Cardiac fibroblast (primary cell): ENCODE measurements around the gene U2AF1L4.
"Not testable (repeated sequence)": the region's sequence is repeated elsewhere in the genome, so short reads cannot be mapped to it uniquely, and the experiment has no call there.

Experiments
- DNase-seq, 2 donors: peaks; one replicate each; pipeline versions ENCODE4 v3.0.0 to v3.0.0-alpha.2; 2010; ENCODE audit warnings: low read depth in 2 of 2
- H3K4me3 ChIP-seq, 2 donors: replicated peaks in 1 of 2; 1 replicate in 1 of 2; 2 replicates in 1 of 2; pipeline ENCODE4 v1.5.1; 2011; ENCODE audit warnings: low read depth in 2 of 2, low read length in 2 of 2, mild to moderate bottlenecking in 2 of 2, moderate library complexity in 1 of 2
- TF ChIP-seq, protein P1 (sequence below): IDR thresholded peaks from one replicate; pipeline ENCODE4 v1.5.1; 2011; ENCODE audit warnings: low read depth, mild to moderate bottlenecking, low read length, inconsistent platforms

Gene U2AF1L4

DNA sequence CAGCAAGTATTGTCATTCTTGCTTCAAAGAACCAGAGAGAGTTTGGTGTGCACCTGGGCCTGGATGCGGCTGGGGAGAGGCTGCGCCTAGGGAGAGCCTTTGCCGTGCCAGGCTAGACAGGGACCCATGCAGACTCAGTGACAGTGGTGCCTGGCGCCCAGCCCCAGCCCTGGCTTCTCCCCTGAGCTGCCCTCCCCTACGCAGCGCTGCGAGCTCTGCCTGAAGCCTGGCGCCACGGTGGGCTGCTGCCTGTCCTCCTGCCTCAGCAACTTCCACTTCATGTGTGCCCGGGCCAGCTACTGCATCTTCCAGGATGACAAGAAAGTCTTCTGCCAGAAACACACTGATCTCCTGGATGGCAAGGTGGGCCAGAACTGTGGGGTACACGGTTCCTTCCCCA is 15.5 kb downstream of the U2AF1L4 start:
- DNase-seq, result no peak
- H3K4me3 ChIP-seq, result no peak overlapping the region
- TF ChIP-seq, protein P1, sequence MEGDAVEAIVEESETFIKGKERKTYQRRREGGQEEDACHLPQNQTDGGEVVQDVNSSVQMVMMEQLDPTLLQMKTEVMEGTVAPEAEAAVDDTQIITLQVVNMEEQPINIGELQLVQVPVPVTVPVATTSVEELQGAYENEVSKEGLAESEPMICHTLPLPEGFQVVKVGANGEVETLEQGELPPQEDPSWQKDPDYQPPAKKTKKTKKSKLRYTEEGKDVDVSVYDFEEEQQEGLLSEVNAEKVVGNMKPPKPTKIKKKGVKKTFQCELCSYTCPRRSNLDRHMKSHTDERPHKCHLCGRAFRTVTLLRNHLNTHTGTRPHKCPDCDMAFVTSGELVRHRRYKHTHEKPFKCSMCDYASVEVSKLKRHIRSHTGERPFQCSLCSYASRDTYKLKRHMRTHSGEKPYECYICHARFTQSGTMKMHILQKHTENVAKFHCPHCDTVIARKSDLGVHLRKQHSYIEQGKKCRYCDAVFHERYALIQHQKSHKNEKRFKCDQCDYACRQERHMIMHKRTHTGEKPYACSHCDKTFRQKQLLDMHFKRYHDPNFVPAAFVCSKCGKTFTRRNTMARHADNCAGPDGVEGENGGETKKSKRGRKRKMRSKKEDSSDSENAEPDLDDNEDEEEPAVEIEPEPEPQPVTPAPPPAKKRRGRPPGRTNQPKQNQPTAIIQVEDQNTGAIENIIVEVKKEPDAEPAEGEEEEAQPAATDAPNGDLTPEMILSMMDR, result no peak

DNA sequence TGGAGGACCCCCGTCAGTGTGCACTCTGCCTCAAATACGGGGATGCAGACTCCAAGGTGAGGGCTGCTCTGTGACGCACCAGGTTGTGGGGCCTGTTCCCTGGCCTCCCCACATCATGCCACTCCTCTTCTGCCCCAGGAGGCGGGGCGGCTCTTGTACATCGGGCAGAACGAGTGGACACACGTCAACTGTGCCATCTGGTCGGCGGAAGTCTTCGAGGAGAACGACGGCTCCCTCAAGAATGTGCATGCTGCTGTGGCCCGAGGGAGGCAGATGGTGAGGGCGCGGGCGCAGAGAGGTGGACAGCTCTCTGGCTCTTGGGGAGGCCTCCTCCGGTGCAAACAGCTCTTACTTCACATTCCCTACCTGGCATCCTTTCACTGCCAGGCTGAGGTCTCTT is 16.2 kb downstream of the U2AF1L4 start:
- no peak for DNase-seq
- TF ChIP-seq, protein P1, result no peak
- H3K4me3 ChIP-seq, result no peak overlapping the region

DNA sequence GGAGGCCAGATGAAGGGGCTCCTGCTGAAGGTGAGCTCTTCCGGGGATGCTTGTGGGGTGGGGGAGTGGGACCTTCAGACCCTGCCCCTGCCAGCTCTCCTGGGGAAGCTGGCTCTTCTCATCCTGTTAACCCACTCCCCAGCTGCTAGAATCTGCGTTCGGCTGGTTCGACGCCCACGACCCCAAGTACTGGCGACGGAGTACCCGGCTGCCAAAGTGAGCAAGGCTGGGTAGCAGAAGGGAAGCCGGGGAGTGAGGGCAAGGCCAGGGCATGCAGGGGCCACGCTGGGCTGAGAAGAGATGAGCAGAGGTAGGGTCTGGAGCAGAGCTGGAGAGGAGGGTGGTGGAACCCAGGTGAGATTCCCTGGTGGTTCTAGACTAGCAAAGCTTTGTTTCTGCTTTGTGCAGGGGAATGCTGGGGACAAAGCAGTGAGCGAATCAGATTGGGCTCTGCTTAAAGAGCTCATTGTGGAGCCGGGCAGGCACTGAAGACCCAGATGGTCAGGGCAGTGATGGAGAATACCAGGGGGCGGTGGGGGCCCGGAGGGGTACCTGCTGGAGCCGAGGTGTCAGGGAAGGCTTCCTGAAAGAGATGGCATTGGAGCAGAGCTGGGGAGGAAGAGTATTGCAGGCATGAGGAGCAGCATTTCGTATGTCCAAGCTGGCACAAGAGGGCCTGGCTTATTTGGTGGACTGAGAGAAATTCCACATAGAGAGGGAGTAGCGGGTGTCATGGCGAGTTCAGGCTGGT is 17.1 kb downstream of the U2AF1L4 start:
- TF ChIP-seq, protein P1, result no peak
- DNase-seq, result no peak
- no peak overlapping the region for H3K4me3 ChIP-seq

DNA sequence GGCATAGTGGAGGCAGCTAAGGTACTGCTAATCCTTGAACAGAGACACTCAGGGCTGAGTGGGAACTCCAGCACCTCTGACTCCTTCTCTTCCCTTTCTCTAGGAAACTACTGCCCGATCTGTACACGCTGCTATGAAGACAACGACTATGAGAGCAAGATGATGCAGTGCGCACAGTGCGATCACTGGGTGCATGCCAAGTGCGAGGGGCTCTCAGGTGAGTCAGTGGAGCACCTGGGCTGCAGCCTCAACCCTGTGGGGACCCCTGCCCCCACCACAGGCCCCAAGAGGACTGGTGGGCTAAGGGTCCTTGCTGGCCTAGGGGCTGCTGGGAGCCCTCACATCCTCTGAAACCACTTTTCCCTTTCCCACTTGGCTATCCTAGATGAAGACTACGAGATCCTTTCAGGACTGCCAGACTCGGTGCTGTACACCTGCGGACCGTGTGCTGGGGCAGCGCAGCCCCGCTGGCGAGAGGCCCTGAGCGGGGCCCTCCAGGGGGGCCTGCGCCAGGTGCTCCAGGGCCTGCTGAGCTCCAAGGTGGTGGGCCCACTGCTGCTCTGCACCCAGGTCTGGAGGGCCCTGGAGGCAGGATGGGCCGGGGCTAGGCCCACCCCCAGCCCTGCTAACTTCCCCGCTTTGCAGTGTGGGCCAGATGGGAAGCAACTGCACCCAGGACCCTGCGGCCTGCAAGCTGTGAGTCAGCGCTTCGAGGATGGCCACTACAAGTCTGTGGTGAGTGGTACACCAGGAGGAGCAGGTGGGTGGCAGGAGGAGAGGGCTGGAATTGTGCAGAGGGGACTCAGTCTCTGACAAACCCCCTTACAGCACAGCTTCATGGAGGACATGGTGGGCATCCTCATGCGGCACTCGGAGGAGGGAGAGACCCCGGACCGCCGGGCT is 17.9 kb downstream of the U2AF1L4 start:
- TF ChIP-seq, protein P1, result no peak
- no peak for DNase-seq

DNA sequence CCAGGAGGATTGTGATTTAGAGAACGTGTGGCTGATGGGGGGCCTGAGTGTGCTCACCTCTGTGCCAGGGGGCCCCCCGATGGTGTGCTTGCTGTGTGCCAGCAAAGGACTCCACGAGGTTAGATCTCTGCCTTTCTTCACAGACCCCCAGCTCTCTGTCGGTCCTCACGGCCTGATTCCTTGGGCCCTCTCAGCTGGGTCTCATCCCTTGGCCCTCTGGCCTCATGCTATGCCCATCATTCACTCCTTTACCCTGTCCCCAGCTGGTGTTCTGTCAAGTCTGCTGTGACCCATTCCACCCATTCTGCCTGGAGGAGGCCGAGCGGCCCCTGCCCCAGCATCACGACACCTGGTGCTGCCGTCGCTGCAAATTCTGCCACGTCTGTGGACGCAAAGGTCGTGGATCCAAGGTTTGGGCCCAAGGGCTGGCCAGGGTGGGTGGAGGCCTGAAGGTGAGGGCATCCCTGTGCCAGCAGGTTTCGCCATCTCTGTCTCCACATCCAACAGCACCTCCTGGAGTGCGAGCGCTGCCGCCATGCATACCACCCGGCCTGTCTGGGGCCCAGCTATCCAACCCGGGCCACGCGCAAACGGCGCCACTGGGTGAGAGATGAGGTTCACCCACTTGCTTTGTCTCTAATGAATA is 19.9 kb downstream of the U2AF1L4 start:
- H3K4me3 ChIP-seq, result no peak overlapping the region

More for the DNA sequence above, 17.9 kb downstream of the U2AF1L4 start:
- H3K4me3 ChIP-seq, result no peak overlapping the region

DNA sequence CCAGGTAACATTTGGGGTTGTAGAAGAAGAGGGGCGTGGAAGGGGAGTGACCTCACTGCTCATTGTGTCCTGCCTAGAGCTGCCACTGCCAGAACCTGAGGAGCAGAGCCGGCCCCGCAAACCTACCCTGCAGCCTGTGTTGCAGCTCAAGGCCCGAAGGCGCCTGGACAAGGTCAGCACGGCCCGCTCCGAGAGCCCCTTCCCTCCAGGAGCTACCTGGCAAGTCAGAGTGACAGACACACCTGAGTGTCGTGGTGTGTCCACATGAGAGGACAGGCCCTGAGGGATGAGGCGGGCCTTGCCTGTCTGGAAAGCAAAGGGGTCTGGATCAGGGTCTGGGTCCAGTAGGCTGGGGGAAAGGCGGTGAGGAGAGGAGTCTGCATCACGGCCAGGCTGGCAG is 20.7 kb downstream of the U2AF1L4 start:
- TF ChIP-seq, protein P1, result no peak
- no peak for DNase-seq
- H3K4me3 ChIP-seq, result no peak overlapping the region

More for the DNA sequence above, 19.9 kb downstream of the U2AF1L4 start:
- no peak for DNase-seq
- TF ChIP-seq, protein P1, result no peak

DNA sequence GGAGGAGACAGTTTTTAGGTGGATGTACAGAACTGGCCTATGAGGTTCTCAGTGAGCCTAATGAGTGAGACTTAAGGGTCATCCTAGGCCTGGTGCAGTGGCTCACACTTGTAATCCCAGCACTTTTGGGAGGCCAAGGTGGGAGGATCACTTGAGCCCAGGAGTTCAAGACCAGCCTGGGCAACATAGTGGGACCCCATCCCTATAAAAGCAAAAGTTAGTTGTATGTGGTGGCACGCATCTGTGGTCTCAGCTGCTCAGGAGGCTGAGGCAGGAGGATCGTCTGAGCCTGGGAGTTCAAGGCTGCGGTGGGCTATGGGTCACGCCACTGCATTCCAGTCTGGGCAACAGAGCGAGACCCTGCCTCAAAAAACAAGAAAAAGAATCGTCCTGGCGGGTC is 21.1 kb downstream of the U2AF1L4 start:
- H3K4me3 ChIP-seq, DNase-seq: not testable (repeated sequence)
